Skin epidermis (tissue), 12 donors: ENCODE data around the gene TRIM14.
"Not testable (repeated sequence)": the region's sequence is repeated elsewhere in the genome, so short reads cannot be mapped to it uniquely, and the experiment has no call there.

Experiments used
- H3K27ac ChIP-seq, 21 experiments: fragments of 200-600 bp; sonication (generic) in 11 of 21; one replicate each; pipeline ENCODE4 v1.5.0; 2020; ENCODE audit warnings: mild to moderate bottlenecking in 3 of 21, inconsistent platforms in 2 of 21, moderate library complexity in 2 of 21
- H3K4me3 ChIP-seq, 7 experiments: fragments of 200-600 bp; sonication (generic) in 2 of 7; one replicate each; pipeline ENCODE4 v1.5.0; 2020; ENCODE audit warnings: inconsistent platforms in 2 of 7, mild to moderate bottlenecking in 2 of 7, moderate library complexity in 1 of 7

Gene TRIM14

GRCh38 chr9:98031169-98031568 lies 87.9 kb downstream of the TRIM14 start:
- no peak overlapping the region for H3K4me3 ChIP-seq
- no peak overlapping the region for H3K27ac ChIP-seq

- Histone ChIP-seq H3K27ac (no peak overlapping the region), H3K4me3 (no peak overlapping the region)
These were observed 94.3 kb downstream of the TRIM14 start for GRCh38 chr9:98024702-98025101.

- H3K4me3 ChIP-seq = no peak overlapping the region
- H3K27ac ChIP-seq = no peak overlapping the region
These were observed 96.6 kb downstream of the TRIM14 start for GRCh38 chr9:98022447-98022846.

- Histone ChIP-seq H3K27ac (no peak overlapping the region), H3K4me3 (no peak overlapping the region)
These were observed 97.5 kb downstream of the TRIM14 start for GRCh38 chr9:98021306-98022040.

GRCh38 chr9:98020476-98021145 lies 98.4 kb downstream of the TRIM14 start:
- no peak overlapping the region for H3K27ac ChIP-seq
- no peak overlapping the region for H3K4me3 ChIP-seq

- not testable (repeated sequence) for H3K4me3 ChIP-seq, H3K27ac ChIP-seq
These were observed 99.2 kb downstream of the TRIM14 start for GRCh38 chr9:98019869-98020268.
